AG08396 (cell line): ENCODE measurements around the gene ARAP1.
A peak's percentile ranks its signal among the peaks of the same experiment; 100 is the strongest.

ENCODE experiments used
- DNase-seq: peaks from one replicate; pipeline ENCODE4 v3.0.0; 2012; ENCODE audit warnings: low spot score, mixed read lengths

The ARAP1 gene

GRCh38 chr11:72743321-72744221, 8.6 kb downstream of the ARAP1 start:
- DNase-seq, result no peak

DNA sequence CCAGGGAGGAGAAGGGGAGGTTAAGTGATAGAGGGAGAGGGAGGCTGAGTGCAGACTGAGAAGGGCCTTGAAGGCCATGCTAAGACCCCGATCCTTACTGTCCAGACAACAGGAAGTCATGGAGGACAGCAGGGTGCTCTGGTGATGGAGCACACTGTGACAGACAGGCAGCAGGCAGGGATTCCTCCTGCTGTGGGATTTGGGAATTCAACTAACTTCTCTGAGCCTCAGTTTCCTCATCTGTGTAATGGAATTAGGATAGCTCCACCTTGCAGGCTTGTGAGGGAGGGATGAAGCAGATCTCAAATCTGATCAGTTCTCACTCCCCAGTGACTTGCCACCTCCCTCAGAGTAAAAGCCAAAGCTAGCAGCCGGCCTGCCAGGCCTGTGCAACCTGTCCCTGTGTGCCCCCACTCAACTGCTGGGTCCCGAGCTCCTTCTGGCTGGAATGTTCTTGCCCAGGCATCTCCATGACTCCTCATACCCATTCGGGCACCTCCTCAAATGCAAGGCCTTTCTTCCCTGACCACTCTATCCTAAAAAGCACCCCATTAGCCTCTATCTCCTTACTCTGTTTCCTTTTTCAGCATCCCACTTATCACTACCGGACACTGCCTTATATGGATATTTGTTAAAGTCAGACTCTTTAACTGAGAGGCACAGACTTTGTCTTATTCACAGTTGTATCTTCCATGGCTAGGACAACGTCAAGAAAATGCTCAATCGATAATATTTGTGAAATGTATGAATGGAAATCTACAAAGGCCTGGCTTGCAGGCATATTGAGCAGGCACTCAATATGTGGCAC, 9.5 kb downstream of the ARAP1 start:
- no peak for DNase-seq

GRCh38 chr11:72741849-72742512, 10.2 kb downstream of the ARAP1 start:
- no peak for DNase-seq

- DNase-seq, result no peak
Observed at GRCh38 chr11:72741429-72741833, 10.8 kb downstream of the ARAP1 start.

GRCh38 chr11:72740562-72741428, 11.4 kb downstream of the ARAP1 start:
- no peak for DNase-seq

GRCh38 chr11:72740060-72740424, 12.2 kb downstream of the ARAP1 start:
- DNase-seq, result no peak

DNA sequence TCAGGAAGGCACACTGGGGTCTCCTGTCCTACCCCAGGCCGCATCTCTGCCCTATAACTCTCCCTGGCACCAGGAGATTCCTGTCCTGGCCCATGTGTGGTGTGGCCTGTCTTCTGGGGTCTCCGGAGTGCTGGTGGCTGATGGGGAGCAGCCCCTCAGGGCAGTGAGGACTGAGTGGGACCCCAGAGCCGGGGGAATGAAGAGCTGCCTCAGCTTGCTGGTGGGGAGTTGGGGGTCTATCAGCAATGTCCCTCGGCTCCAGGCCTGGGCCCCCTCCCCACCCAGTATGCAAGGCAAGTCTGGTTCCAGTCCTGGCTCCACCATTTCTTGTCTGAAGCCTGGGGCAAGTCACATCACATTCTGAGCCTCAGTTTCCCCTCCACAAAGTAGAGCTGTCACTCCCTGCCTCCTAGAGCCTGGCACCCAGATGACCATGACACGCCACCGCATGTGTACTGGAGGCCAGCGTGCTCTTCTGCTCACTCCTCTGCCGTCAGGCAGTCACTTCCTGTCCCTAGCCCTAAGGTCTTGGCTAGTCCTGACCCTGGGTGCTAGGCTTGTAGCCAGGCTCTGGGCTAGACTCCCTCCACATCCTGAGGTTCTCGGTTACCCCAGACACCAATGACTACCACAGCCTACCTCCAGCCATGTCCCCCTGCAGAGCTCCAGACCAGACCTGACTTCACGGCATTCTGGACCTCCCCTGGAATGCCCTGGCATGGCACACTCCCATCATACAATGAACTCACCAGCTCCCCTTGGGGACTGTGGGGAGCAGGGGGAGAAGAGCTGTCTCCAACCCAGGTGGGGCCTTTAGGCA, 12.8 kb downstream of the ARAP1 start:
- DNase-seq, result no peak

GRCh38 chr11:72738199-72739141, 13.7 kb downstream of the ARAP1 start:
- peak; percentile 70 for DNase-seq

DNA sequence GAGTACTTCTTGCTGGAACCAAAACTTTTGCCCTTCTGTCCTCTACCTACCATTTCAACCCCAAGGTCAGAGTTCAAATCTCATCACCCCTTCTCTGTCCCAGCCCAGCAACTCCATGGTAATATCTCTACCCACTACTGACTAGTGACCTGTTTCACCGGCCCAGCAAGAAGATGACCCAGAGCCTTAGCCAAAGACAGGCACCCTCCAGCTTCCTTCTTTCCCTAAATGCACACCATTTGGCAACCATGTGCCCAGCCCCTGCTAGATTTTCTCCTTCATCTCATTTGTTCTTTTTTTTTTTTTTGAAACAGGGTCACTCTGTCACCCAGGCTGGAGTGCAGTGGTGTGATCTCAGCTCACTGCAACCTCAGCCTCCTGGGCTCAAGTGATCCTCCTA, 14.9 kb downstream of the ARAP1 start:
- DNase-seq, result no peak

GRCh38 chr11:72736452-72737069, 15.6 kb downstream of the ARAP1 start:
- peak; percentile 77 for DNase-seq

- DNase-seq, result peak; percentile 64
Observed at GRCh38 chr11:72735495-72736027, 16.6 kb downstream of the ARAP1 start.

GRCh38 chr11:72732329-72732728, 19.9 kb downstream of the ARAP1 start:
- DNase-seq, result no peak

GRCh38 chr11:72730737-72731136, 21.5 kb downstream of the ARAP1 start:
- DNase-seq, result no peak

DNA sequence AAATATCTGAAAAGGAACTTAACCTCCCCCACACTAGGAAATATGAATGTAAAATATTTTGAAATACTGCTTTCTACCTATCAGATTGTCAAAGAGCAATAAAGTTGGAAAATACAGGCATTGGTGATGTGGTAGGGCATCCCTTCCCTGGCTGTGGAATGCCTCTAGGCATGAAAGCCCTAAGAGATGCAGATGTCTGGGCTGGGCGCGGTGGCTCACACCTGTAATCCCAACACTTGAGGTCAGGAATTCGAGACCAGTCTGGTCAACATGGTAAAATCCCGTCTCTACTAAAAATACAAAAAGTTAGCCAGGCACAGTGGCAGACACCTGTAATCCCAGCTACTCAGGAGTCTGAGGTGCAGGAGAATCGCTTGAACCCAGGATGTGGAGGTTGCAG, 22.0 kb downstream of the ARAP1 start:
- no peak for DNase-seq

GRCh38 chr11:72727521-72727920, 24.7 kb downstream of the ARAP1 start:
- no peak for DNase-seq

- no peak for DNase-seq
Observed at GRCh38 chr11:72726266-72727220, 25.7 kb downstream of the ARAP1 start.

DNA sequence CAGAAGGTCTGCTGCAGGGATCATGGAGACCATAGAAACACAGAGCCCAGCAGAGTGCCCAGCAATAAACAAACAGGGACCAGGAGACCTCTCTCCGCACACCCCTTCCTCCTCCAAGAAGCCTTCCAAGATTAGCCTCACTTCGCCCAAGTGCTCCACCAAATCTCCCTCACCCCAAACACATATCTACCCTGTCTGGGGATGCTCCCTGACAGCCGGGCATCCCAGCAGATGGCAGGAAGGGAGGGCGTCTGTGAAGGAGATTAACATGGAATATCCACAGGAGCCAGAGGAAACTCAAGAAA, 26.5 kb downstream of the ARAP1 start:
- DNase-seq, result no peak
